Activated CD8-positive, alpha-beta memory T cell treated with anti-CD3 and anti-CD28 coated beads for 1 hour (primary cell): ENCODE data around the gene VSX1.

Source experiments
- DNase-seq, 2 donors: peaks; one replicate each; pipeline ENCODE4 v3.0.0-alpha.2; 2020; ENCODE audit warnings: low read depth in 1 of 2; ENCODE audit errors: extremely low read depth in 1 of 2

VSX1 gene

DNA sequence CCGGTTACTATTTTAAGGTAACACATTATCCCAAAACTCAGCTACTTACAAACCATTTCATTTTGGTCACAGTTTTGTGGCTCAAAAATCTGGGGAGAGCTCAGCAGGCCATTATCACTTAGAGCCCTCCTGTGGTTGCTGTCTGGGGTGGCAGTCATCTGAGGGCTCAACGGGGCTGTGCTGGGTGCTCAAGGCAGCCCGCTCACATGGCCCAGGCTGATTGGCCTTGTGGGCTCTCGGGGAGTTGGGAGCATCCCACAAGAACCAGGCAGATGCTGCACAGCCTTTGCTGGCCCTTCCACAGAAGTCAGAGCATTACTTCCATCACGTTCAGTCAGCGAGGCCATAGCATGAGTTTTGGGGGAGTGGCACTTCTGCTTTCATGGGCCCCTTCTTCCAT lies 6.3 kb upstream of the VSX1 start:
- no peak for DNase-seq

DNA sequence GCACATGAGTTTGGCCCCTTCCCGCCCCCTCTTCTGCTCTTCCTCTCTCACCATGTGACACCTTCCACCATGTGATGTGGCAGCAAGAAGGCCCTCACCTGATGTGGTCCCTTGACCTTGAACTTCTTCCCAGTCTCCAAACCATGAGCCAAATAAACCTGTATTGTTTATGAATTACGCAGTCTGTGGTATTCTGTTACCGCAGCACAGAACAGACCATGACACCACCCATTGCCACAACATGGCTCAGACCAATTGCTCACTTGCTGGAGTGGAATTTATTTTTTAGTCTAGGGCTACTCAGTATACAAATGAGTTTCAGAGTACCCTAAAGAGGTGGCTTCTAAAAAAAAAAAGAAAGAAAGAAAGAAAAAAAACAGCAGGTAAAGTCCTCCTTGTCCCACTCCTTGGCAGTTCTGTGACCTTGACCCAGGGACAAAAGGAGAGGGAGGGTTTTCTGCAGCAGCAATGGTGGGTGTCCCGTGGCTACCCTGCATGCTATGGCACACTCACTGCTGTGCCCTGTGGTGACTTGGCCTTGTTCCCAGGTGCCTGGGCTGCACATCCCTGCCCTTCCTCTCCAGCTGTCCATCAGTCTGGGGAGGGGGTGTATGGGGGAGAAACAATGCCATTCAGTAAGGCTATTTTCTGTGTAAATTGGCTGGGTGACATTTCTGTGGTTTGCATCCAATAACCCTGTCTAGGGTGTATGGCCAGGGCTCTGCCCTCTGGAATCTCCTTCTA lies 5.4 kb upstream of the VSX1 start:
- DNase-seq = no peak

DNA sequence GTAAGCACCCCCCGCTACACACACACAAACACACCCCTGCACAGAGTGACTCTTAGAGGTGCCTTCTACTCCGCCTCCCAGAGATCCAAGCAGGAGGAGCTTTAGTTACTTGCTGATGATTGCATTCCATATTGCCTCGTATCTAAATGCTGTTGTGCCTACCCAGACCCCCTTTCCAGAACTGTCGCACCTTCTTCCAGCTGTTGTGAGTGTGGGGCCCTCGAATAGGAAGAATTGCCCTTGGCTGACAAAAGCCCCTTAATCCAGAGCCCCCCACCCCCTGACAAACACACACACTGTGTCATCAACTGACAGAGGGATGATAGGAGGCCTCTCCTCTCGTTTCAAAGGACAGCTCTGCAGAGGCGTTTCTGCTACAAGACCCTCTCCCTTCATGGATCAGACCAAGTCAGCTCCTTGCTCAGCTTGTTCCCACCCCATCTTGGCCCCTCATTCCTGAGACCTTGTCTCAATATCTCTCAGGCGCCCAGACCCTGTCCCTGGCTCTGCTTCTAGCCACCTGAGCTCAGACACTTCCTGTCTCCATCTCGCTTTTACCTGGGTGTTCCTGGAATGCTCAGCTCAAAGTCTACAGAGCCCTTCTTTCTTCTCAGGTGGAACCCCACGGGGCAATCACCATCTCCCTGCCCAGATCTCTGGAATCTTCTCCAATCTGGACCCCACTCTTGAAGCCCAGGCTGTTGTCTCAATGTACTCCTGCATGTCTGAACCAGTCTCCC lies 4.0 kb upstream of the VSX1 start:
- no peak for DNase-seq

DNA sequence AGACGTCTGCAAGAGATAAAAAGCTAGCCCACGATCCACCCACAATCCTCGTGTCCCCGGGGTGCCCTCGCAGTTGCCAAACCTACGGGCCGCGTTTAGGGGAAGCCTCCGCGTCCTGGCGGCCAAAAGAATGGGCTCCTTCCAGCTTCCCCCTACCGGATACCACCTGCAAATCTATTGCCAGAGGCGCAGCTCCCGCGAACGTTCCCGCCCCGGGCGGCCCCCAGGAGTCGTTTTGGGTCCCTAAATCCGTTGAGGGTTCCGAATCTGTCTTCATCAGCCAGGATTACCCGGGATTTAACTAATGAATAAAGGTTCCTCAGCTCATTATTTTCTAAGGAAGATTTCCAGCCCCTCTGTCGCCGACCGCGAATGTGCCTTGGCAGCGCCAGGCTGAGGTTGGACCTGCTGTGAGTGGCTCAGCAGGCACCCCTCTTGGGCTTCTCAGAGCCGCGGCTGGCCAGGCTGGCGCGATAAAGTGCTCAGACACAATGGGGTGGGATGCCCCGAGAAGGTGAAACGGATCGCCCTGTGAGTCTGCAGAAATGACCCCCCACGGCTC lies 2.8 kb upstream of the VSX1 start:
- no peak for DNase-seq

DNA sequence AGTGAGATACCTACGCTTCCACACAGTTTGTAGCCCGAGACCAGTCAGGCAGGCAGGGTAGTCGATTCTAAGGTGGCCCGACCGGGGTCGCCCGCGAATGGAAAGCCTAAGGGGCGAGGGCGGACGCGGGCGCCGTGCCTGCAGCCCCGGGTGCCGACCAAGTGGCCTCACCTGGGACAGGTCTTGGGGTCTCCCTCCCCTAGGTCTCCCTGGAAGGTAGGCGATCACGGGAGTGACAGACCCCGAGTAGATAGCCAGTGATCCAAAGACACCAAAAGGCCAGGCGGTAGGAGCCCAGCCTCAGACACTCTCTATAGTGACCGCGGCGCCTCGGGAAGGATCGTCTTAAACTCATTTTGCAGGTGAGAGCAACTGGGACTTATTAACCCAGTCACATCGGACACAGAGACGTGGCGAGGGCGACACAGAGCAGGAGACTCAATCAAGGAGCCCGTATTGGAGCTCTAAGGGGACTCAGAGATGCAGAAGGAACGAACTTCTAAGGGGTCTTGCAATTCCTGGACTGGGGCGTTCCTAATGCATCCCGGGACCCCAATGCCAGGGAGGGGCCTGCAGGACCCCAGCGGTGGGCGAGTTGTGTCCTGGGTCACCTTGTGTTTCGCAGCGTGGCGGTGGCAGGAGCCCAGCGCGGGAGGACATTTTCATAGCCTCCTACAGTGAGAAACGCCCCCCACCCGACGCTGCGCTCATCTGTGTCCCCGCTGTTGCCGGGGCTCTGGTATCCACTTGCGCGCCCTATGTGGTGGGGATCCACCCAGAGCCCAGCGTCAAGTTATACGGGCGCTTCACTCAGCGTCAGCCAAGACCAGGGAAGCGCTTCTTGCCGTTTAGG lies 2.1 kb upstream of the VSX1 start:
- DNase-seq = no peak

DNA sequence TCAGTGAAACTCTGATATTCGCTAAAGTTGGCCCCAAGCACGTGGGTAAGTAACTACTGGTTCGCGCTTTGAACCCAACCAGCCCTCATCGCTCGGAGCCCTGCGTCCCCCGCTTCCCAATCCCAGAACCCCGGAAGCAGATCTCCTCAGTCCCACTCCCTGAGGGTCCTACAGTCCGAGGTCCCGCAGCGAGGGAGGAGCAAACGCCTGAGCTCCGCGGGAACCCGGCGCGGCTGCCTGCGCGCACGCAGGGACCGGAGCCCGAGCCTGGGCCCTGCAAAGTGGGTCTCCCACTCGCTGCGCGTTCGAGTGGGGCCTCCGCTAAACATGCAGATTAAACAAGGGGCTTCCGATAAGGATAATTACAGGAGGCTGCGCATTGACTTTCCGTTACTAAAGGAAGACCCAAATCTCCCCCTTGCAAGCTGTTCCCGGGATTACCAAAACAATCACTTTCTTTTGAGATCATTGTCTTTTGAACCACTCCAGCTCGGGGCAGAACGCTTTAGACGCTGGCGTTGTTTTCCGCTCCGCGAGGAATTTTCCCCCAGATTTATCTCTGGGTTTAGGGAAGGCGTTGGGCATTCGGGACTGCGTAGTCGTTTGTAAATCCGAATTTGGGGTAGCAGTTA lies 1.3 kb upstream of the VSX1 start:
- DNase-seq = no peak

DNA sequence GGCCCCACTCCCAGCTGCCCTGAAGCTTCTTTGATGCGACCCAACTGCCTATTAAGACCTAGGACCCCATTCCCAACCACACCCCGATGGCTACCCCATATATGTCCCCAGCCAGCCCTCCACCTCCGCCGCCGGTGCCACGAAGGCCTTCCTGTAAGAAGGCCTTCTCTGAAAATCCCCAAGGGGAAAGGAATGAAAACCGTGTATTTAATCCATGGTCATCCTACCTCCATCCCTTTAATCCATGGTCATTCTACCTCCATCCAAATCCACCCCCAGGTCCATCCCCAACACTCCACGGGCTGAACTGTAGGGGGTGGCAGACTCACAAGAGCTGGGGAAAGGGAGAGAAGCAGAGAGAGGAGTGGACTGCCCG lies 545 bp upstream of the VSX1 start:
- no peak for DNase-seq

DNA sequence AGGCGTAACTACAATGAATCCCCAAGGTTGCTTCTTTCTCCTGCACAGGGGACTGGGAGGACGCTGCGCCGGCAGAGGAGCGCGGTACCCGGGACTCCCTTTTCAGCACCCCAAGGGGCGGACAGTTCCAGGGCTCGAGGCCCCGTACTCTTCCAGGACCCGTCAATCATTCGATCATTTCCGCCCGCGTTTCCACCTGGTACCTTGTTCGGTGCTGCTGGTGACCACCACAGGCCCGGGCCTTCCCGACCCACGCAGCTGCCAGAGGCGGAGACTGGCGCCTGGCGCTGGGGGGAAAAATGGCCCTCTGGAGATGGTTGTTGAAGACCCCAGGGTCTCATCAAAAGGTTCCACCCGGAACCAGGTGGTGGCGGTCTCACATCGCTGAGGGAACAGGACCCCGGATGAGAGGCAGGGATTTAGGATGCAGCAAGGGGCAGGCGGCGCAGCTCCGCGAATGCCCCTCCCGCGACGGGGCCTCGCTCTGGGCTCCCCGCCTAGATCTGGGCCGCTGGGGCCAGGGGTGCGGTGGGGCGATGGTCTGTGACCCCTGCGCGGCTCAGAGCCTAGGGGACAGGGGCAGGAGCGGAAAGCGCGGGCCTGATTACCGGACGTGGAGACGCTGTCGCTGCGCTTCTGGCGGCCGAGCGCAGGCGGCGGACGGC lies 744 bp downstream of the VSX1 start:
- DNase-seq = no peak

DNA sequence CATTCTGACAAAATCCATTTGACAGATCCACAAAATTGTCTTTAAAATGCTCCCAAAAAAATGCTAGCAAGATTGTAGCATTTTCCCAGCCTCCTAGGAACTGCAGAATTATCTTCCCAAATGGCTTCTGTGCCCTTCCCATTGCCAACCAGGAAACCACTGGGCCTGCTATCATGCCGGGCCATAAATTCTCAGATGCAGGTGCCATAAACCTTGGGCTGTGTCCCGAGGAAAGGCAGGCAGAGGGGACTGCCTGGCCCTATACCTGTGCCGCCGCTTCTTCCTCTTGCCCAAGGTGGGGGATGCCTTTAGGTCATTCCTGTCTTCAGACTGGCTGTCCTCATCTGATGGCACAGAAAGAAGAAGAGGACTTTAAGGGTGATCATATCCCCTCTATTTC lies 2.8 kb downstream of the VSX1 start:
- DNase-seq = no peak

DNA sequence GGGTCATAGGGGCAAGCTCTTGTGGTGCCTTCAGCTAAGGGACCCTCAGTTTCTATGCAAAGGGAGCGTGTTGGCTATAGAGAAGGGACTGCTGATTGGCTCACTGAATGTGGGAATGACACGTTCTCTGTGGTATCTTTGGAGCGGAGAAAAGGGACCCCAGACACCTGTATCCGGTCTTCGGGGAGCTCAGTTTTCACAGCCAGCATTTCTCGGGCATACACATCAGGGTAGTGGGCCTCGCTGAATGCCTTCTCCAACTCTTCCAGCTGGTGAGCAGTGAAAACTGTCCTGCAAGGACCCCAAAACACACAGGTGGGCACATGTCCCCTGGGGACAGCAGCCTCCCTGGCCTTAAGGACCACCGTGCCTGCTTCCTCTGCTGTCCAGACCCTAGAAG lies 3.3 kb downstream of the VSX1 start:
- DNase-seq = no peak

DNA sequence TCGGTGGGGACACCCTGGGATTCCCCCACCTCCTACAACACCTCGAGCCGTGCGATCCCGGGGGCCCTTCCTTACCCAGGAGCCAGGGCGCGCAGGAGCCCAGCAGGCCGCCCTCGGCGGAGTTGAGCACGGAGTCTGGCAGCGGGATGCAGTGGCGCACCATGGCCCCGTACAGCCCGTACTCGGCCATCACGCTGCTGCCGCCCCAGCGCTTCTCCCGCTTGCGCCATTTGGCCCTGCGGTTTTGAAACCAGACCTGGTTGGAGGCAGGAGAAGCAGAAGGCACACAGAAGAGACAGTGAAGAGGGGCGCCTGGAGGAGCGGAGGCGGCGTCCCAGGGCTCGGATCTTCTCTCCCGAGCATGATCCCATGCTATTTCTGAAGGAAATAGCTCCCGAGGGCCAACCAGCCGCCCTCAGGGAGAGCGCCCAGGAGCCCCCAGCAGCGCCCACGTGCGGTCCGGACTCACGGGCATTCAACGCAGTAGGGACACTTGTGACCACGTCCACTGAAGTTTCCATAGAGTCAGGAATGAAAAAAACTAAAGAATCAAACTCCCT lies 4.3 kb downstream of the VSX1 start:
- DNase-seq = no peak

DNA sequence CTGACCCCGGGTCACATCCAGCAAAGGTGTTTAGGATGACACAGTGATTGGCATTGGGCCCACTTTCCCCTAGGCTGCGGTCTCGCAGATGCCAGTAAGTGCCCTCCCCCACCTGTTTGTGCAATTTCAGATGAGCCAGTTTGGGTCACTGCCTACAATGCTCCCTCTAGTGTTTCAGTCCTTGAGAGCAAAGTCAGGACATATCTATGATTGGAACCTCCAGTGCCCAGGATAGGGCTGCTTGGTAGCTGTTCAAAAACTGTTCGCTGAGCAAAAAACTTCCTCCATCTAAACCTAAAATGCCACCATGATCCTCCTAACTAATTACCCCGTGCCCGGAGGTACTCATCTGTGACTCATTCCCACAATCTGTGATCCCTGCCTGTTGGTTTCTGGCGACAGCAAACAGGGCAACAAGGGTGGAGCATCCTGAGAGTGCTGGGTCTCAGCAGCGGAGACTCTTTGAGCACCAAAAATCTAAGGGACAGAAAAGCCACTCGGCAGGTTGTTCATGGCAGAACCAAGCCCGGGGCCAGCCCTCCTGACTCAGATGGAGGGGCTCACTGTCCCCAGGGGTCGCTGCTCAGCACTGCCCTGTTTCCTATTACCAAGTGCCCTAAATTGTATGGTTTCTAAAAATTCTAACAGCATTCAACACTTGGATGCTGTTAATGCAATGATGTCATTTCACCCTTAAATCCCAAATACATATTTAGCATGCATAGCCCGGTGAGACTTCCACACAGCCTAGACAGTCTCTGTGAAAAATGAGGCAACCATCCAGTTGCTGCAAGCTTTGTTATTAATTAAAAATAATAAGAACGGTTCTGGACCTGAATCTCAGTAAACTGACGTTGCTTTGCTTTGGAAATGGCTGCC lies 5.0 kb downstream of the VSX1 start:
- DNase-seq = no peak

DNA sequence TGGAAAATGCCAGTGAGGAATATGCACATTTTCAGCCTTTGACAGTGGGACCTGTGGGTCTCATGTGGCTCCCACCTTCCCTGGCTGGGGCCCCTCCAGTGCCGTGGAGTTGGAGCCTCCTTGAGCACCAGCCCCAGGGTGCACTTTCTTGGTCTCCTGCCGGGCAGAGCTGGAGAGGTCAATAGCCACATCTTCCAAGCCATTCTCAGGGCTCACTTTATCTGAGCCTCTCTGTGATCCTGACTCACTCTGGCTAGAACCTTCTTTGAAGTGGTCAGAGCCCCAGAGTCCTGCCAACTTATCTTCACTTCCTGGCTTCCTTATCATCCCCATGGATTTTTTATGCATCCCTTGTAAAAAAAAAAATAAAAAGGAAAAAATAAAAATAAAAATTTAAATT lies 5.7 kb downstream of the VSX1 start:
- DNase-seq = no peak

DNA sequence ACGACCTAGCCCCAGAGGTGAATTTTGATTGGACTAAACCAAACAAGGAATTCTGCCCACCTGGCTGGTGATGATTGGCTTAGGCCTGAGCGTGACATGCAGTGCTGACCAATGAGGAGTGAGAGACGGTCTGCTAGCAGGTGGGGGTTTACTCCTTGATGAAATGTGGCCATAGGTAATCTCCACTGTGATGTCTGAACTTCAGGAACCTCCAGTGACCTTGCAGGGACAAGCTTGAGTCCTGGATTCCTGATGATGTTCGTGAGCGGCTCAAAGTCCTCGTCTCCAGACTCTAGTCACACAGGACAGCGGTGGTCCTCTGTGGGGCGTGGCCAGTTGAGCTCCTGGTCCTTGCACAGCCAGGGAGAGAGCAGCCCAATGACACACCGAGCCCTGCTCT lies 8.4 kb downstream of the VSX1 start:
- DNase-seq = no peak

DNA sequence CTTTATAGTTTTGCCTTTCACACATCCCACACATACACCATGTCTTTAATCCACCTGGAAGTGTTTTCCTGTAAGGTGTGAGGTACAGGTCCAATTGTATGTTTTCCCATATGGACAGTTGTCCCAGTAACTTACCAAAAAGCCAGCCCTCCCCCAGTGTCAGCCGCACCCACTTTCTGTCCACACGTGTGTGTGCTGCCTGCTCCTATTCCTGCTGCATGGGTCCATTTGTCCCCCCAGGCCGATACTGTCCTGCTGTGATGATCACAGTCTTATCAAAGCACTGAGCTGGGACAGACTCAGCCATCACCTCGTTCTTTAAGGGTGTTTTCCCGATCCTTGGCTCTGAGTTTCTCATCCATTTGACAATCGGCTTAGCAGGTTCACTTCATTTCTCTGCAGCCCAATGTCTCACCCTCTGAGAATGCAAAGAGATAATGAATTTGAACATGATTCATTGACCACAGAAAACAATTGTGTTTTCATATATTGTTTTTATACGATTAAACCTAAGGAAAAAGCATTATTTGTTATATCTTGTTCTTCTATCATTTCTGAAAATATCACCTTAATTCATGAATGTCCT lies 9.6 kb downstream of the VSX1 start:
- DNase-seq = no peak

DNA sequence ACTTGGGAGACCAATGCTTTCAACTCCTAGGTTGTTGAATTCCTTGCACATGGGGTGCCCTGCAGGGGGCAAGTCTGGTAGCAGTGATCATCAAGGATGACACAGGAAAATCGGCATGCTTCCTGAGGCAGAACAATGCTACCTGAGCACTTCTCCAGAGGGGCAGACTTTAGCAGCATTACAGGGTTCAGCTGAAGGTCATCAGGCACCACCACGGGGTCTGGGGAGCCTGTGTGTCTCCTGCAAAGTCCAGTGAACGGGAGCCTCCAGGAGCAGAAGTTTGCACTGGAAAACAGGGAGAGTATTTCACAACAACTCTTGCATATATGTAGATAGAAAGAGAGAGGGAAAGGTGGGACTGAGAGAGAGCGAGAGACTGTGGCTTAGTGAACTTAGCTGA lies 10.2 kb downstream of the VSX1 start:
- no peak for DNase-seq

DNA sequence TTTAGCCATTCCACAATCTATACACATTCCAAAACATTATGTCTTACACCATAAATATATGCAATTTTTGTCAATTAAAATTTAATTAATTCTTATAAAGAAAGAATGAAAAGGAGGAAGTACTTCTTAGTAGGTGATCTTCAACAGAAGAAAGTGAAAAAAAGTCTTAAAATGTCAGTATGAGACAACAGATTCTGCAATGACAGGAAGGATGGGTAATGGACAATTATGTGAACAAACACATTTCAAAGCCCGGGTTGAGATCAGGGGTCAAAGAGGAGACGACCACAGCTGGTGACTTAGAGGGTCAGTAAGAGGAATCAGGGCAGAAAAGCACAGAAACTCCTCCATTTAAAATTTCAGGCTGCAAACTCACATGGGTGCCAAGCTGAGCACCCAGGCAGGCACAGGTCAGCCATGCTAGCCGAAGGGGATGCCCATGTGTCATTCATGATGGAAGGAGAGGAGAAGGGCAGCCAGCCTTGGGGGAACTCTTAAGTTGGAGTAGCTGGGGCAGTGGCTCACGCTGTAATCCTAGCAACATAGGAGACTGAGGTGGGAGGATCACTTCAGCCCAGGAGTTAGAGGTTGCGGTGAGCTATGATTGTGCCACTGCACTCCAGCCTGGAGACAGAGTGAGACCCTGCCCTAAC lies 11.0 kb downstream of the VSX1 start:
- no peak for DNase-seq
